GM11168 (cell line): ENCODE data around the gene CD83.
"Not testable (repeated sequence)": the region's sequence is repeated elsewhere in the genome, so short reads cannot be mapped to it uniquely, and the experiment has no call there.

ENCODE experiments used
- in situ Hi-C: fragments of 300-500 bp; cut with MboI; formaldehyde crosslinking; loops from one replicate; pipeline ENCODE4 v1.12.0; 2022; ENCODE audit warnings: low sequenced_read_pairs; ENCODE audit not compliant: unreplicated experiment

Gene CD83

GRCh38 chr6:14143305-14143704, 25.7 kb downstream of the CD83 start:
- in situ Hi-C loops, result loop anchor here (10.0 kb wide), 1 partner anchor 239 kb away; no protein-coding TSS in a partner anchor

GRCh38 chr6:14144678-14145113, 27.1 kb downstream of the CD83 start:
- in situ Hi-C loops, result loop anchor here (10.0 kb wide), 1 partner anchor 240 kb away; no protein-coding TSS in a partner anchor

- in situ Hi-C loops, result loop anchor here (10.0 kb wide), 1 partner anchor 242 kb away; no protein-coding TSS in a partner anchor
Observed at GRCh38 chr6:14146506-14147096, 29.0 kb downstream of the CD83 start.

DNA sequence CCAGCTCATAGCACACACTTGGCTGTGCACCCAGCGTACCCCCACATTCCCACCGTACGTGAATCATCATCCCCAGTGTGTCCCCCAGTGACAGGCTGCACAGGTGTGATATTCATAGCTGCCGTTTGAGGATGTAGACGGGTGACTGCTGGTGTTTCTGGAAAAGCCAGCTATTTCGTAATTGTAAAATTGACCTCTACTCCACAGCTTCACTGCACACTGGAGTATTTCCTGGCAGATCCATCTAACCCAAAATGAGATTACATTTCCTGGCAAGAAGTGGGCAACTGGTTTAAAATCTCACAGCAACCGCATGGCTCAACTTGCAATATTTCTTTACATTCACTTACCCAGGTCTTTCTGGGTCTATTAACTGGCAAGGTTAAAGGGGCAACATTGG, 30.3 kb downstream of the CD83 start:
- in situ Hi-C loops, result loop anchor here (10.0 kb wide), 1 partner anchor 243 kb away; no protein-coding TSS in a partner anchor

GRCh38 chr6:14148471-14148870, 30.9 kb downstream of the CD83 start:
- in situ Hi-C loops, result loop anchor here (10.0 kb wide), 1 partner anchor 244 kb away; no protein-coding TSS in a partner anchor

DNA sequence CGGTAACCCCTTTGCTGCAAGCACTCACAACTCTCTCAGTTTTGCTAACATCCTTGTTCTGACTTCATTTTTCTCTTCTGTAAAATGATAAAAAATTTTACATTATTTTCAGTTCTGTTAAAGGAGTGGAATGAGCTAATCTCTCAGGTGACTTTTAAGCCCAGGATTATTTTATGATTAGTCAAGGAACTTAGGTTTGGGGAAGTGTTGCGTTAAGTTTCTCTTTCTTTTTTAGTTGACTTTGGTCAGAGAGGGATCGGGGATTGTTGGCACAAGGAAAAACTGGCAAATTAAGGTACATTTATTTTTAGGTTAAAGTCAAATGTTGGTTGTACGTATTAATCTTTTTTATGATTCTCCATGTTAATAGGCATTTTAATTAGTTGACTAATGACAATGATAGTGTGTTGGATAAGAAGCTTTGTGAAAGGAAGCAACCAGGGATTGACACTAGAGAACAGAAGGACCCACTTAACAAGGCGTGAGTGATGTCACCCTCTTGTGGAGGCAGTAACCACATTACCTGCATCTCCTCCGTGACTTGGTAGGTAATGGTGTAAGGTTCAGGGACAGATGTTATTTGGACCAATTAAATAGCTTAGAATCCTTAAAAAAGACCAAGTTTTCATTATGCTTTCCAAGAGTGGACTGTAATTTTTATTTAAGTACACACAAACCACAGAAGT, 31.6 kb downstream of the CD83 start:
- in situ Hi-C loops, result loop anchor here (10.0 kb wide), 1 partner anchor 244 kb away; no protein-coding TSS in a partner anchor

DNA sequence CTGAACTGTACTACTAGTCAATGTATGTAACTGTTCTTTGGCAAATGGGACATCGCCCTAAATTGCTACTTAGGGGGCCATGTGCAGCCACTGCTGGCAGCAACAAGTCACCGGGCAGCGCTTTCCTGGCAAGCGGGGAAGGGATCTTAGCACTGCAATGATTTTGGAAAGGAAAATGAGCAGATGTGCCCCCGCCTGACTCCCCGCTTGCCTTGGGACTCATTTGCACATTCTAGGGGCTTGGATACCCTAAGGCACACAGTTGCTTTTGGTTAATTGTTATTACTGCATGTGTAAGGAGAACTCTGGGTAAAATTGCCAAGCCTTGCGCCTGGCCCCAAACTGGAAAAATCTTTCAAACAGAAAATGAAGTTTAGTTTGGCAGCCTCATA, 32.2 kb downstream of the CD83 start:
- in situ Hi-C loops, result loop anchor here (10.0 kb wide), 1 partner anchor 245 kb away; no protein-coding TSS in a partner anchor

GRCh38 chr6:14151300-14151699, 33.7 kb downstream of the CD83 start:
- in situ Hi-C loops, result not testable (repeated sequence)

DNA sequence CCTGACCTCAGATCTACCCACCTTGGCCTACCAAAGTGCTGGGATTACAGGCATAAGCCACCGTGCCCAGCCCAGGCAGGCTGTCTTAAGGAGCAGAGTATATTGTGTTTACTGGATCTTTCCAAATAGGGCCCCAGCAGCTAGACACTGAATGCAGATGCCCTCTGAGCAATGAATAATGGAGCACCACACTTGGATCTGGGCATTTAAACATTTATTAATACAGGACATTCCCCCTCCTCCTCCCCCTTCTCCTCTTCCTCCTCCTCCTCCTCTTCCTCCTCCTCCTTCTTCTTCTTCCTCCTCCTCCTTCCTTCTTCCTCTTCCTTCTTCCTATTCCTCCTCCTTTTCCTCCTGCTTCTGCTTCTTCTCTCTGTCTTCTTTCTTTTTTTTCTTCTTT, 34.2 kb downstream of the CD83 start:
- in situ Hi-C loops, result no loop called here

DNA sequence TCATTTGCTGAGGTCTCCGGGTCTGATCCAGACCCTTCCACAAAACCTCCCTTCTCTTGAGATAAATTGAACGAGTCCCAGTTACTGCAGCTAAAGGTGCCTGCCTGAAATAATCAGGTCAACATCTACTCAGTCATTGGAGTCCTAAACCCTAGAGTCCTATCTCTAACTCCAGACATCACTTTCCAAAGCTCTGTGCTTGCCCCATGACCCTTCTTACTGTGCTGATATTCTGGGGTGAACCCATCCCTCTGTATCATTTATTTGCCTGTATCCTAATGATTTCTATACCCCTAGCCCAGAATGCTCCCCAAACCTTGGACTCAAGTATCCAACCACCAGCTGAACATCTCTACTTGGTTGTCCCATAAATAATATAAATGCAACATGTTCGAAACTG, 35.7 kb downstream of the CD83 start:
- in situ Hi-C loops, result no loop called here

GRCh38 chr6:14159090-14159489, 41.5 kb downstream of the CD83 start:
- in situ Hi-C loops, result no loop called here

GRCh38 chr6:14162826-14163225, 45.3 kb downstream of the CD83 start:
- in situ Hi-C loops, result no loop called here

GRCh38 chr6:14165091-14165490, 47.5 kb downstream of the CD83 start:
- in situ Hi-C loops, result no loop called here

- in situ Hi-C loops, result no loop called here
Observed at GRCh38 chr6:14166839-14167238, 49.3 kb downstream of the CD83 start.

DNA sequence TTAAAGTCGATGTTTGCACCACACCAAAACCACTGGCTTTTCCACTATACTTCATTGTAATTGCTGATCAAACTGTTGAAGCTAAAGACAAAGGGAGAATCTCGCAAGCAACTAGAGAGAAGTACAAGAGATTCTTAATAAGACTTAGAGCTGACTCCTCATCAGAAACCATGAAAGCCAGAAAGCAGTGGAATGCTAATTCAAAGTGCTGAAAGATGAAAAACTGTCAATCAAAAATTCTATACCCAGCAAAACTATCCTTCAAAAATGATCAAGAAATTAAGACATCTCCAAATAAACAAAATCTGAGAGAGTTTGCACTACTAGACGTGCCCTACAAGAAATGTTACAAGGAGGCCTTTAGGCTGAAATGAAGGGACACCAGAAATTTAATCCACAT, 52.6 kb downstream of the CD83 start:
- in situ Hi-C loops, result no loop called here

- in situ Hi-C loops, result no loop called here
Observed at GRCh38 chr6:14172562-14172961, 55.0 kb downstream of the CD83 start.

- in situ Hi-C loops, result no loop called here
Observed at GRCh38 chr6:14174226-14174625, 56.7 kb downstream of the CD83 start.

DNA sequence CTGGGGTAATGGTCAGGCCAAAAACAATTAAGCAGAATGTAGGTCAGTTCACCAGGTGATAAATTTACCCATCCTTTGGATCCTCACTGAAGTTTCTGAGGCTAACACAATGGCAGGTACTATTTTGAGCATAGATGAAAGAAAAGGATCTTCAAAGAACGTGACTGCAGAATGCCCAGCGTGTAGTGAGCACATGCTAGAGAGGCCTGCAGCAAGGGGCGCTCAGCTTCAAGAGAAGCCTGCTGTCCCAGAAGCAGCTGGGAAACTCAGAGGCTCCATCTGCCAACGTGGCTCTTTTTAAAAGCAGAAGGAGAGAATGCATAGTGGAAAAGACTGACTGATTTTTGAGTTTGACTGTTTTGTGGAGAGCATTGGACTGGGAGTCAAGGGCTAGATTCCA, 57.4 kb downstream of the CD83 start:
- in situ Hi-C loops, result no loop called here

DNA sequence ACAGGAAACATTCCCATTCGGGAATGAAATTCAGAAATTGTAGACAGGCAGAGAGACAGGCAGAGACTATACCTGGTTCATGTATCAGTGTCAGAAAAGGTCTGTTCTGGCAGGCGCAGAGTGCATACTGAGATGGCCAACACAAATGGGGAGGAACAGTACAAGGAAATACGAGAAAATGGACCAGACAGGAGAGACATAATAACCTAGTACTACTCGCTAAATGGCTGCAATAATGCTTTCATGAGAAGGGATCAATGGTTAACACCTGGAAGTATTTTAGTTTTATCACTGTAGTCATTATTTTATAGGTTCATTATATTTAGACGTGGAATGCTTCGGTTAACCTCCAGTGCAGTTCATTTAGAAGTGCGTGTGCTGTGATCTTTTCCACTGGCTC, 58.9 kb downstream of the CD83 start:
- in situ Hi-C loops, result no loop called here

GRCh38 chr6:14177413-14178082, 60.0 kb downstream of the CD83 start:
- in situ Hi-C loops, result no loop called here

- in situ Hi-C loops, result no loop called here
Observed at GRCh38 chr6:14178083-14178445, 60.5 kb downstream of the CD83 start.
